PC-9 (cell line): Measurements from ENCODE around the gene ALKBH4.

ENCODE experiments used
- EZH2 ChIP-seq: fragments of 200-600 bp; sonication (generic); IDR thresholded peaks from 2 replicates; pipeline ENCODE4 v1.8.0; 2017; ENCODE audit warnings: antibody characterized with exemption, low read depth
- TF ChIP-seq, protein P1 (sequence below): fragments of 200-600 bp; sonication (generic); conservative IDR thresholded peaks from 2 replicates; pipeline ENCODE4 v1.6.1; 2017; ENCODE audit warnings: mixed run types, antibody characterized with exemption, mild to moderate bottlenecking, moderate library complexity

DNA sequence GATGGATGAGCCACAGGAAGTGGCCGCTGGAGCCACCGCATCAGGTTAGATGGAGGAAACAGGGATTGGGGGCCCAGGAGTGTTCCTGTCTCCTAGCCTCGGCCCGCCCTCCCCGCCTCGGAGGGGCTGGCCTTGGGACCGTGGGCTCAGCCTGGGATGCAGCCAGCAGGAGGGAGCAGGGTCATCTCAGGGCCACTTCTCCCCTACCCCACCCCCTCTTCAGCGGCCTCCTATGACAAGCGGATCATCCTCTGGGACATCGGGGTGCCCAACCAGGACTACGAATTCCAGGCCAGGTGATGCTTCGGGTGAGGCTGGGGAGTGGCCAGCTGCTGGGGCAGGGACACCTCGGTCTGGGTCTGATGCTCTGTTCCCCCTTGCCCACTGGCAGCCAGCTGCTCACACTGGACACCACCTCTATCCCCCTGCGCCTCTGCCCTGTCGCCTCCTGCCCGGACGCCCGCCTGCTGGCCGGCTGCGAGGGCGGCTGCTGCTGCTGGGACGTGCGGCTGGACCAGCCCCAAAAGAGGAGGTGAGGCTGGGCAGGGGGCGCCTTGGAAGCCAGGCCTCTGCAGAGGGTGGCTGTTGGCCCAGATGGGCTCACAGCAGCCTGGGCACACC lies 4.8 kb upstream of the ALKBH4 start:
- TF ChIP-seq, protein P1, sequence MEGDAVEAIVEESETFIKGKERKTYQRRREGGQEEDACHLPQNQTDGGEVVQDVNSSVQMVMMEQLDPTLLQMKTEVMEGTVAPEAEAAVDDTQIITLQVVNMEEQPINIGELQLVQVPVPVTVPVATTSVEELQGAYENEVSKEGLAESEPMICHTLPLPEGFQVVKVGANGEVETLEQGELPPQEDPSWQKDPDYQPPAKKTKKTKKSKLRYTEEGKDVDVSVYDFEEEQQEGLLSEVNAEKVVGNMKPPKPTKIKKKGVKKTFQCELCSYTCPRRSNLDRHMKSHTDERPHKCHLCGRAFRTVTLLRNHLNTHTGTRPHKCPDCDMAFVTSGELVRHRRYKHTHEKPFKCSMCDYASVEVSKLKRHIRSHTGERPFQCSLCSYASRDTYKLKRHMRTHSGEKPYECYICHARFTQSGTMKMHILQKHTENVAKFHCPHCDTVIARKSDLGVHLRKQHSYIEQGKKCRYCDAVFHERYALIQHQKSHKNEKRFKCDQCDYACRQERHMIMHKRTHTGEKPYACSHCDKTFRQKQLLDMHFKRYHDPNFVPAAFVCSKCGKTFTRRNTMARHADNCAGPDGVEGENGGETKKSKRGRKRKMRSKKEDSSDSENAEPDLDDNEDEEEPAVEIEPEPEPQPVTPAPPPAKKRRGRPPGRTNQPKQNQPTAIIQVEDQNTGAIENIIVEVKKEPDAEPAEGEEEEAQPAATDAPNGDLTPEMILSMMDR: no peak
- no peak for TF ChIP-seq EZH2
